Glomerular visceral epithelial cell (primary cell): Measurements from ENCODE around the gene MS4A3.
"Not testable (repeated sequence)": the region's sequence is repeated elsewhere in the genome, so short reads cannot be mapped to it uniquely, and the experiment has no call there.

ENCODE experiments used
- DNase-seq: peaks from one replicate; pipeline ENCODE4 v3.0.0-alpha.2; 2016; ENCODE audit errors: extremely low spot score

MS4A3 gene

DNA sequence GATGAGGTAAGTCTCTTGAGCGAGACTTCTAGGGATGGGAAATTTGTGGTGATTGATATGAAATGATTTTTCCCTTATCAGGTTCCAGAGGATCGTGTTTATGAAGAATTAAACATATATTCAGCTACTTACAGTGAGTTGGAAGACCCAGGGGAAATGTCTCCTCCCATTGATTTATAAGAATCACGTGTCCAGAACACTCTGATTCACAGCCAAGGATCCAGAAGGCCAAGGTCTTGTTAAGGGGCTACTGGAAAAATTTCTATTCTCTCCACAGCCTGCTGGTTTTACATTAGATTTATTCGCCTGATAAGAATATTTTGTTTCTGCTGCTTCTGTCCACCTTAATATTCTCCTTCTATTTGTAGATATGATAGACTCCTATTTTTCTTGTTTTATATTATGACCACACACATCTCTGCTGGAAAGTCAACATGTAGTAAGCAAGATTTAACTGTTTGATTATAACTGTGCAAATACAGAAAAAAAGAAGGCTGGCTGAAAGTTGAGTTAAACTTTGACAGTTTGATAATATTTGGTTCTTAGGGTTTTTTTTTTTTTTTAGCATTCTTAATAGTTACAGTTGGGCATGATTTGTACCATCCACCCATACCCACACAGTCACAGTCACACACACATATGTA lies 39.1 kb downstream of the MS4A3 start:
- DNase-seq: no peak

GRCh38 chr11:60097189-60097588 lies 40.7 kb downstream of the MS4A3 start:
- DNase-seq: no peak

GRCh38 chr11:60098508-60098907 lies 42.0 kb downstream of the MS4A3 start:
- DNase-seq: peak; percentile 17

GRCh38 chr11:60100516-60100915 lies 44.1 kb downstream of the MS4A3 start:
- no peak for DNase-seq

DNA sequence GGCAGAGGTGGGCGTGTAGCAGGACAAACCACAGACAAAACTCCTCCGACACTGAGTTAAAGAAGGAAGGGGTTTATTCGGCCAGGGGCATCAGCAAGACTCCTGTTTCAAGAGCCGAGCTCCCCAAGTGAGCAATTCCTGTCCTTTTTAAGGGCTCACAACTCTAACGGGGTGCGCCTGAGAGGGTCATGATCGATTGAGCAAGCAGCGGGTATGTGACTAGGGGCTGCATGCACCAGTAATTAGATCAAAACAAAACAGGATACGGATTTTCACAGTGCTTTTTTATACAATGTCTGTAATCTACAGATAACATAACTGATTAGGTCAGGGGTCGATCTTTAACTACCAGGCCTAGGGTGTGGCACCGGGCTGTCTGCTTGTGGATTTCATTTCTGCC lies 44.9 kb downstream of the MS4A3 start:
- DNase-seq: not testable (repeated sequence)

DNA sequence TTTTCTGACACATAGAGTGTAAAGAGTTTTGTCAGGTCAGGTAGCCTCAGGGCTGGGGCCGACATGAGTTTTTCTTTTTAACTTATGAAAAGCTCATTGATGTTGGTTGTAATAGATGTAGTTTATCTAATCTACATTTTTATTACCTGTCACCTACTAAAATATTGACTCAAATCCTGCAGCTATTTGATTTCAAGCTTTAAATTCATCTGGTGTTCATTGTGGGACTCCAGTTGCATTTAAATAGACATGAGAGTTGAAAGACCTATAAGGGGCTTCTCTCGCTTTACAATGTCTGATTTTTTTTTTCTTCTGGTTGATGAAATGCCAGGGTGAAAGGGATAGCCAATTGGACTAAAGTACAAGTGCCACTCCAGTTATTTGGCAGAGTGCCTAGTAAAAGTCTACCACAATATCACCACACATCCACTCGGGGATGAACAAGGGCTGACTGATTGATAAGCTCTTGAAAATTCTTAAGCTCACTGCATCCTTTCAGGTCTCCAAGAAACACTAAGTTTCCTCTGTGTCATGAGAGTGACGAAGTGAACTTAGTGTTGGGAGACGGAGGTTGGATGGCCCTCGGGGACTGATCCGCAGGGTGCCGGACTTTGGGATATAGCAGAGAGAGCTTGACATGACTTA lies 48.1 kb downstream of the MS4A3 start:
- not testable (repeated sequence) for DNase-seq

- not testable (repeated sequence) for DNase-seq
These were observed 52.2 kb downstream of the MS4A3 start for GRCh38 chr11:60108631-60109030.

DNA sequence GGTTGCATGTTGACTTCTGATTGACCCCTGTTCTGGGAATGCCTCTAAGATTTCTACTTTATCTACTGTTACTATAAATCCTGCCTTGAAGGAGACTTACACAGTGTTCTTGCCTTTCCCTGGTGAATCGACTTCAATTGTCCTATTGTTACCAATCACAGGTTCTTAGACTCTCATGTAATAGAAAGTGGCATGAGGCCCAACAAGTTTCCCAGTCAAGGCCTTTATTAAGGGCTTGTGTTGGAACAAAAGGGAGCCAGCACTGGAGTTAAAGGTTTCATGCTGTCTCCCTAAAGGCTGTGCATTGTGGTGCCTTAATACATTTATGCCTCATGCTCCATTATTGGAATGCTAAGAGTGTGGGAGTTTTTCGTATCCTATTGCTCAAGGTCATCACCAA lies 55.3 kb downstream of the MS4A3 start:
- no peak for DNase-seq

- DNase-seq: peak; percentile 6
These were observed 60.7 kb downstream of the MS4A3 start for GRCh38 chr11:60116996-60117790.

GRCh38 chr11:60118338-60118737 lies 61.9 kb downstream of the MS4A3 start:
- DNase-seq: no peak

DNA sequence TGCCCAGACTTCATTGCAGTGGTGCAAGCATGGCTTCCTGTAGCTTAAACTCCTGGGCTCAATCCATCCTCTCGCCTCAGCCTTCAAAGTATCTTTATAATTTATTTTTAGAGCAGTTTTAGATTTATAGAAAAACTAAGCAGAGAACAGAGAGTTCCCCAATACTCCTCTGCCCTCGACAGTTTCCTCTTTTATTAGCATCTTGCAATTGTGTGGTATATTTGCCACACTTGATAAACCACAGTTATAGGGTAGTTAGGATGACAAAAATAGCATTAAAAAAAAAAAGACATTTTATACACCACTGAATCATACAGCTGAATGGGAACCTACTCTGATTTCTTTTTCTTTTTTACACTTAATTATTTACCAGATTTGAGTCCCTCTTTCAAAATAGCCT lies 63.2 kb downstream of the MS4A3 start:
- no peak for DNase-seq
